Measurements from ENCODE around the gene PITPNC1. TPM values are rescaled to one million over a fixed set of nuclear protein-coding genes. Genes with fewer than 3 reads are reported as not detected.
"Not testable (repeated sequence)": the region's sequence is repeated elsewhere in the genome, so short reads cannot be mapped to it uniquely, and the experiment has no call there.

PITPNC1 gene
- total and polyA plus RNA-seq, 8 donors = 9.7 to 21.9 (median 11.3) TPM

DNA sequence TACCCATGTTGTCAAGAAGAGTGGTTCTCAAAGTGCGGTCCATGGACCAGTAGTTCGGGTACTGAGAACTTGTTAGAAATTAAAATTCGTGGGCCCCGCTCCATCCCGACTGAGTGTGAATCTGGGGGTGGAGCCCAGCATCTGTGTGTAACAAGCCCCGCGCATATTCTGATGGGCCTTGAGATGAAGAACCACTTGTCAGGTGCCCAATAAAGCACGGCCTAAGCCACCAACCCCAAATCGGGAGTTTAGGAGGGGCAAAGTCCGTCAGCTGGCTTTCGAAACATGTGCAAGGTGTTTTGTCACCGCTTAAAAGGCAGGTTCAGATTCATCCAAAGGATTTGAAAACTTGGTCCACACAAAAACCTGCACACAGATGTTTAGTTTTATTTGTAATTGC, 40.2 kb upstream of the PITPNC1 start:
- H3K27me3 ChIP-seq = no peaks in the 10 kb centered on the region
- H3K27ac ChIP-seq = no peak overlapping the region
- DNase-seq (no peak), ATAC-seq (no peak)
- peaks cover 0 to 41% of the 10 kb centered on the region in 2 donors for H3K36me3 ChIP-seq
- intact Hi-C loops (cut with DNase I) = no loop called here
- no peaks in the 10 kb centered on the region for H3K9me3 ChIP-seq
- no peak overlapping the region for H3K4me3 ChIP-seq
- TF ChIP-seq, protein P1, sequence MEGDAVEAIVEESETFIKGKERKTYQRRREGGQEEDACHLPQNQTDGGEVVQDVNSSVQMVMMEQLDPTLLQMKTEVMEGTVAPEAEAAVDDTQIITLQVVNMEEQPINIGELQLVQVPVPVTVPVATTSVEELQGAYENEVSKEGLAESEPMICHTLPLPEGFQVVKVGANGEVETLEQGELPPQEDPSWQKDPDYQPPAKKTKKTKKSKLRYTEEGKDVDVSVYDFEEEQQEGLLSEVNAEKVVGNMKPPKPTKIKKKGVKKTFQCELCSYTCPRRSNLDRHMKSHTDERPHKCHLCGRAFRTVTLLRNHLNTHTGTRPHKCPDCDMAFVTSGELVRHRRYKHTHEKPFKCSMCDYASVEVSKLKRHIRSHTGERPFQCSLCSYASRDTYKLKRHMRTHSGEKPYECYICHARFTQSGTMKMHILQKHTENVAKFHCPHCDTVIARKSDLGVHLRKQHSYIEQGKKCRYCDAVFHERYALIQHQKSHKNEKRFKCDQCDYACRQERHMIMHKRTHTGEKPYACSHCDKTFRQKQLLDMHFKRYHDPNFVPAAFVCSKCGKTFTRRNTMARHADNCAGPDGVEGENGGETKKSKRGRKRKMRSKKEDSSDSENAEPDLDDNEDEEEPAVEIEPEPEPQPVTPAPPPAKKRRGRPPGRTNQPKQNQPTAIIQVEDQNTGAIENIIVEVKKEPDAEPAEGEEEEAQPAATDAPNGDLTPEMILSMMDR (IDR thresholded peaks at IDR 0.05) = no peak
- H3K4me1 ChIP-seq = no peaks in the 10 kb centered on the region

DNA sequence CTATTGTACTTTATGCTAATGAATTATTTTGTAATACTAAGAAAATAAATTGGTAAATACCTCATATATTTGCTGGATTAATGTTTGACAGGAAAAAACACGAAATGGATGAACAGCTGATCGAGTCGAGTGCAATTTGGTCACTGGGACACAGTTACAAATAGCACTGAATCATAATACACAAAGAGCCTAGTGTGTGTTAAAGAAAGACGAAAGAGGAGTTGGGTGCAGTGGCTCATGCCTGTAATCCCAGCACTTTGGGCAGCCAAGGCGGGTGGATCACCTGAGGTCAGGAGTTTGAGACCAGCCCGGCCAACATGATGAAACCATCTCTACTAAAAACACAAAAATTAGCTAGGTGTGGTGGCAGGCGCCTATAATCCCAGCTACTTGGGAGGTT, 38.7 kb upstream of the PITPNC1 start:
- intact Hi-C loops (cut with DNase I); H3K27me3 ChIP-seq; H3K27ac ChIP-seq; DNase-seq; H3K4me3 ChIP-seq; H3K9me3 ChIP-seq; H3K4me1 ChIP-seq; ATAC-seq: not testable (repeated sequence)
- H3K36me3 ChIP-seq = peaks cover 0 to 56% of the 10 kb centered on the region in 2 donors

DNA sequence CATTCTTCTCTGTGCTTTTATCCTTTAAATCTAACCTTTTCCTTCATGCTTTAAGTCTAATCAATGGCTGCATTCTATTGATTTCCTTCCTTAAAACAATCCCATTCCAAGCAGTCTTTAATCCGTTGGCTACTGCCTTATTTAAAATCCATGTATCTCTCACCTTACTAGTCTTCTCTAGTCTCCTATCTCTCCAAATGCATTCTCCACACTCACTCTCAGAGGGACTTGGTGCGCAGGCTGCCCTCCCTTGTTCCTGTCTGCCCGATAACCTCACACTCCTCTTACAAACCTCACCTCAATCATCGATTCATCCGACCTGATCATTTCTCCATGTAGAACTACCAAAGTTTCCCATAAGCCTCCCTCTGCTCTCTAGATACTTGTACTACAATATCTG, 33.8 kb upstream of the PITPNC1 start:
- no peaks in the 10 kb centered on the region for H3K9me3 ChIP-seq
- no peak overlapping the region for H3K4me3 ChIP-seq
- H3K27me3 ChIP-seq = no peaks in the 10 kb centered on the region
- TF ChIP-seq, protein P1 (IDR thresholded peaks at IDR 0.05) = no peak
- no peak overlapping the region for H3K27ac ChIP-seq
- DNase-seq (no peak), ATAC-seq (no peak)
- H3K4me1 ChIP-seq = no peaks in the 10 kb centered on the region
- peaks cover 0 to 95% of the 10 kb centered on the region in 2 donors for H3K36me3 ChIP-seq
- intact Hi-C loops (cut with DNase I) = no loop called here

DNA sequence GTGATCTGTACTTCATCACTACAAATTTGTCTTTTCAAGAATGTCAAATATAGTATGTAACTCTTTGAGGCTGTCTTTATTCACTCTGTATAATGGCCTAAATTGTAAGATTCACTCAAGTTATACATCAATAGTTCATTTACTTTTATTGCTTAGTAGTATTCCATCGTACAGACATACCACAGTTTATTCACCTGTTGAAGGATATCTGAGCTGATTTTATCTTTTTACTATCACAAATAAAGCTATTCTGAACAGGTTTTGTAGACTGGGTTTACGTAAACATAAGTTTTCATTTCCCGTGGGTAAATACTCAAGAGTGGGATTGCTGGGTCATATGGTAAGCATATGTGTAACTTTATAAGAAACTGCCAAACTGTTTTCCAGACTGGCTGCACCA, 29.3 kb upstream of the PITPNC1 start:
- intact Hi-C loops (cut with DNase I) = no loop called here
- Histone ChIP-seq H3K36me3 (peaks cover 0 to 99% of the 10 kb centered on the region in 2 donors), H3K4me3 (no peak overlapping the region), H3K9me3 (no peaks in the 10 kb centered on the region), H3K27me3 (no peaks in the 10 kb centered on the region), H3K4me1 (peaks cover 0 to 9% of the 10 kb centered on the region in 2 donors), H3K27ac (no peak overlapping the region)
- ATAC-seq (no peak), DNase-seq (no peak)
- TF ChIP-seq, protein P1 (IDR thresholded peaks at IDR 0.05) = no peak

DNA sequence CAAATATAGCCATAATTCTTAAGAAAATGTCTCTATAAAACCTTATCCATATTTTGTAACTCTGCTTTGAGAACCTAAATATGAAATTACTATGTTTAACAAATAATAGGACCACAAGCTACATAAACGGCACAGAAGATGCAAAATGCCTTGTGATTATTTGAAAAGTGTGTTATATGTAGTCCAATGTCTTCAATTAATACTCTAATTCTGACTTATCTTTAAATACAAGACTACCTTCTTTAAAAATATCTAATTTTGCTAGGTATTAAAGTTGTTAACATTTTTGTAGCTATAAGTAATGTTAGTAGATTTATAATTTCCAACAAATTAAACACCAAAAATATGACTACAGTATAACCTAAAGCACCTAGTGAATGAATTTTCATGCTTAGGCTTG, 27.7 kb upstream of the PITPNC1 start:
- TF ChIP-seq, protein P1 (IDR thresholded peaks at IDR 0.05) = no peak
- ATAC-seq = no peak
- DNase-seq = no peak
- intact Hi-C loops (cut with DNase I) = no loop called here
- Histone ChIP-seq H3K9me3 (no peaks in the 10 kb centered on the region), H3K27me3 (no peaks in the 10 kb centered on the region), H3K27ac (no peak overlapping the region), H3K36me3 (peaks cover 0 to 99% of the 10 kb centered on the region in 2 donors), H3K4me1 (peaks cover 0 to 24% of the 10 kb centered on the region in 2 donors), H3K4me3 (no peak overlapping the region)

DNA sequence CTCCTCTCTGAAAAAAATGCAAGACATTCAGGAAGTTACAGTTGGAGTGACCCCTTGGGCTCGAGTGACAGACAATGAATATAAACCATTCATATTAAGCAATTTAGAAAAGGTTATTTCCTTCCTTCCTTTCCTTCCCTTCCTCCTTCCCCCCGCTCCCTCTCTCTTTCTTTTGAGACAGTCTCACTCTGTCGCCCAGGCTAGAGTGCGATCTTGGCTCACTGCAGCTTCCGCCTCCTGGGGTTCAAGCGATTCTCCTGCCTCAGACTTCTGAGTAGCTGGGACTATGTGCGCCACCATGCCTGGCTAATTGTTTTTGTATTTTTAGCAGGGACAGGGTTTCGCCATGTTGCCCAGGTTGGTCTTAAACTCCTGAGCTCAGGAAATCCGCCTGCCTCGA, 23.9 kb upstream of the PITPNC1 start:
- no peaks in the 10 kb centered on the region for H3K27me3 ChIP-seq
- no peaks in the 10 kb centered on the region for H3K9me3 ChIP-seq
- peaks cover 0 to 38% of the 10 kb centered on the region in 2 donors for H3K4me1 ChIP-seq
- H3K36me3 ChIP-seq = peaks cover 0 to 91% of the 10 kb centered on the region in 2 donors
- intact Hi-C loops (cut with DNase I) = no loop called here
- ATAC-seq = no peak
- TF ChIP-seq, protein P1 (IDR thresholded peaks at IDR 0.05) = no peak
- H3K4me3 ChIP-seq = no peak overlapping the region
- peak overlapping the region in 1 of 2 donors; percentile 57 for H3K27ac ChIP-seq
- no peak for DNase-seq
